IMR-90 (cell line): ENCODE measurements around the gene KLF11. TPM values are rescaled to one million over a fixed set of nuclear protein-coding genes. Genes with fewer than 3 reads are reported as not detected.

ENCODE experiments used
- ATAC-seq: fragments of 200-7000 bp; cut with Tn5 transposase; 2 replicates; pipeline ENCODE4 v1.9.1; 2020; ENCODE audit warnings: low read depth, mild to moderate bottlenecking, moderate library complexity
- BruUV-seq: library from RNA; stranded (reverse); fragments of 400-500 nt; replicated peaks from 2 replicates; lab custom pipeline; 2021; lab: Mats Ljungman, UMichigan
- CTCF ChIA-PET: fragments of 300-600 bp; formaldehyde crosslinking; extraction: SDS; loops from one replicate; lab custom pipeline; 2021; ENCODE audit warnings: antibody characterized with exemption; lab: Yijun Ruan, JAX
- POLR2A ChIA-PET: fragments of 300-600 bp; sonication (Branson Sonifier 250); formaldehyde crosslinking; loops from one replicate; lab custom pipeline; 2022; ENCODE audit warnings: antibody characterized with exemption; ENCODE audit not compliant: unreplicated experiment; lab: Charles Lee
- DNase-seq: peaks from one replicate; pipeline ENCODE4 v3.0.0; 2013
- H2AFZ ChIP-seq: replicated peaks from 2 replicates; pipeline ENCODE3; 2013; ENCODE audit warnings: low read length, mild to moderate bottlenecking; ENCODE audit not compliant: poor library complexity
- H2AK5ac ChIP-seq: 2 replicates; pipeline ENCODE4 v1.6.1; 2013; ENCODE audit warnings: low read depth, low read length, inconsistent platforms
- H2AK9ac ChIP-seq: replicated peaks from 2 replicates; pipeline ENCODE3; 2013; ENCODE audit warnings: mild to moderate bottlenecking, low read depth, low read length, moderate library complexity; ENCODE audit not compliant: poor library complexity
- H2BK120ac ChIP-seq: 2 replicates; pipeline ENCODE4 v1.6.1; 2013; ENCODE audit warnings: low read depth, low read length, inconsistent platforms
- H2BK15ac ChIP-seq: 3 replicates; pipeline ENCODE4 v1.6.1; 2013; ENCODE audit warnings: low read depth, low read length, inconsistent platforms
- H2BK20ac ChIP-seq: 2 replicates; pipeline ENCODE4 v1.6.1; 2013; ENCODE audit warnings: low read depth, mild to moderate bottlenecking, inconsistent platforms, low read length, moderate library complexity
- H2BK5ac ChIP-seq: 2 replicates; pipeline ENCODE4 v1.6.1; 2013; ENCODE audit warnings: mild to moderate bottlenecking, low read depth, low read length, inconsistent platforms; ENCODE audit not compliant: poor library complexity, severe bottlenecking
- H3K14ac ChIP-seq: replicated peaks from 2 replicates; pipeline ENCODE4 v1.6.1; 2013; ENCODE audit warnings: low read depth, low read length, inconsistent platforms
- H3K18ac ChIP-seq: 2 replicates; pipeline ENCODE4 v1.6.1; 2013; ENCODE audit warnings: low read depth, low read length, control low read depth
- H3K23ac ChIP-seq: 2 replicates; pipeline ENCODE4 v1.6.1; 2013; ENCODE audit warnings: low read depth, low read length, inconsistent platforms
- H3K27ac ChIP-seq: 2 replicates; pipeline ENCODE4 v1.5.1; 2013; ENCODE audit warnings: mild to moderate bottlenecking, control low read depth, low read length; ENCODE audit not compliant: insufficient read depth
- H3K27me3 ChIP-seq: 2 replicates; pipeline ENCODE4 v1.6.1; 2013; ENCODE audit warnings: low read length; ENCODE audit not compliant: control insufficient read depth, insufficient read depth
- H3K36me3 ChIP-seq: 2 replicates; pipeline ENCODE4 v1.6.1; 2013; ENCODE audit warnings: low read length, mixed read lengths; ENCODE audit not compliant: control insufficient read depth, insufficient read depth
- H3K4ac ChIP-seq: 2 replicates; pipeline ENCODE4 v1.6.1; 2013; ENCODE audit warnings: low read depth, low read length, inconsistent platforms
- H3K4me1 ChIP-seq: 2 replicates; pipeline ENCODE4 v1.6.1; 2013; ENCODE audit warnings: low read length, mixed read lengths; ENCODE audit not compliant: control insufficient read depth, insufficient read depth
- H3K4me2 ChIP-seq: 2 replicates; pipeline ENCODE4 v1.6.1; 2013; ENCODE audit warnings: low read depth, mild to moderate bottlenecking, control low read depth, low read length, moderate library complexity
- H3K4me3 ChIP-seq: 2 replicates; pipeline ENCODE4 v1.5.1; 2013; ENCODE audit warnings: low read depth, mild to moderate bottlenecking, control low read depth, low read length, moderate library complexity; ENCODE audit not compliant: insufficient read depth
- H3K56ac ChIP-seq: 2 replicates; pipeline ENCODE4 v1.6.1; 2013; ENCODE audit warnings: low read length, inconsistent platforms; ENCODE audit not compliant: insufficient read depth; ENCODE audit errors: extremely low read depth
- H3K79me1 ChIP-seq, 2 experiments: 2 replicates each; pipeline ENCODE4 v1.6.1; 2013; ENCODE audit warnings: low read length in 2 of 2, inconsistent platforms in 1 of 2, low read depth in 1 of 2
- H3K9ac ChIP-seq: 2 replicates; pipeline ENCODE4 v1.6.1; 2013; ENCODE audit warnings: low read depth, low read length, control low read depth
- H3K9me1 ChIP-seq: 2 replicates; pipeline ENCODE4 v1.6.1; 2013; ENCODE audit warnings: low read length, inconsistent platforms; ENCODE audit not compliant: insufficient read depth
- H3K9me3 ChIP-seq: 2 replicates; pipeline ENCODE4 v1.6.1; 2013; ENCODE audit warnings: low read length; ENCODE audit not compliant: control insufficient read depth, insufficient read depth
- H4K20me1 ChIP-seq: 2 replicates; pipeline ENCODE4 v1.6.1; 2013; ENCODE audit warnings: low read length, inconsistent platforms; ENCODE audit not compliant: insufficient read depth
- H4K5ac ChIP-seq: 2 replicates; pipeline ENCODE4 v1.6.1; 2013; ENCODE audit warnings: mild to moderate bottlenecking, low read depth, low read length, control low read depth
- H4K8ac ChIP-seq, 2 experiments: 2 replicates each; pipeline ENCODE4 v1.6.1; 2013; ENCODE audit warnings: low read depth in 2 of 2, low read length in 2 of 2, control low read depth in 1 of 2, inconsistent platforms in 1 of 2
- H4K91ac ChIP-seq: 2 replicates; pipeline ENCODE4 v1.6.1; 2013; ENCODE audit warnings: low read depth, low read length, inconsistent platforms; ENCODE audit not compliant: insufficient read depth
- BHLHE40 ChIP-seq: fragments of 150-350 bp; IDR thresholded peaks from 2 replicates; pipeline ENCODE4 v1.6.1; 2016; ENCODE audit warnings: mild to moderate bottlenecking, low read depth, low read length
- CEBPB ChIP-seq: IDR thresholded peaks from 2 replicates; pipeline ENCODE4 v1.6.1; 2012; ENCODE audit warnings: low read depth, low read length, improper control_type of control experiment
- CHD1 ChIP-seq: IDR thresholded peaks from 2 replicates; pipeline ENCODE4 v1.6.1; 2012; ENCODE audit warnings: low read depth, low read length, improper control_type of control experiment
- FOS ChIP-seq: fragments of 150-350 bp; IDR thresholded peaks from 2 replicates; pipeline ENCODE4 v1.6.1; 2016; ENCODE audit warnings: low read depth, low read length
- MAFK ChIP-seq: IDR thresholded peaks from 2 replicates; pipeline ENCODE4 v1.6.1; 2012; ENCODE audit warnings: low read depth, low read length, improper control_type of control experiment
- MAZ ChIP-seq: IDR thresholded peaks from 2 replicates; pipeline ENCODE4 v1.6.1; 2012; ENCODE audit warnings: low read depth, mild to moderate bottlenecking, low read length, improper control_type of control experiment, moderate library complexity, borderline replicate concordance
- MXI1 ChIP-seq: IDR thresholded peaks from 2 replicates; pipeline ENCODE4 v1.6.1; 2012; ENCODE audit warnings: low read depth, mild to moderate bottlenecking, low read length, moderate library complexity, borderline replicate concordance
- NFE2L2 ChIP-seq: fragments of 150-350 bp; IDR thresholded peaks from 2 replicates; pipeline ENCODE4 v1.6.1; 2016; ENCODE audit warnings: low read depth, mild to moderate bottlenecking, low read length
- POLR2A ChIP-seq: IDR thresholded peaks from 2 replicates; pipeline ENCODE4 v1.6.1; 2012; ENCODE audit warnings: mild to moderate bottlenecking, low read depth, low read length
- RAD21 ChIP-seq: IDR thresholded peaks from 2 replicates; pipeline ENCODE4 v1.6.1; 2012; ENCODE audit warnings: low read length, improper control_type of control experiment
- RCOR1 ChIP-seq: IDR thresholded peaks from 2 replicates; pipeline ENCODE4 v1.6.1; 2012; ENCODE audit warnings: mild to moderate bottlenecking, low read length, improper control_type of control experiment; ENCODE audit not compliant: insufficient replicate concordance
- RFX5 ChIP-seq: IDR thresholded peaks from 2 replicates; pipeline ENCODE4 v1.8.0; 2012; ENCODE audit warnings: low read depth, mild to moderate bottlenecking, low read length, moderate library complexity
- SMC3 ChIP-seq: fragments of 150-350 bp; IDR thresholded peaks from 2 replicates; pipeline ENCODE4 v1.6.1; 2016; ENCODE audit warnings: low read depth, mild to moderate bottlenecking, antibody characterized with exemption, low read length, moderate library complexity
- WGBS, 2 experiments: methylation state at CpG; one replicate each; pipeline versions ENCODE4 v1.1.5 to v1.1.7; 2013; ENCODE audit warnings: missing lambda C conversion rate in 2 of 2; ENCODE audit not compliant: insufficient read length in 1 of 2; ENCODE audit errors: extremely low coverage in 2 of 2; 5-methylcytosine and 5-hydroxymethylcytosine counted together
- dilution Hi-C: fragments of 300-500 bp; cut with HindIII; formaldehyde crosslinking; loops from one replicate; pipeline ENCODE4 v1.14.3; 2018; ENCODE audit warnings: low sequenced_read_pairs; ENCODE audit not compliant: unreplicated experiment
- in situ Hi-C: fragments of 300-500 bp; cut with MboI; formaldehyde crosslinking; loops from 3 replicates; pipeline ENCODE4 v1.14.3; 2019; ENCODE audit warnings: low sequenced_read_pairs, inconsistent platforms, mixed read lengths
- intact Hi-C: fragments of 100-400 bp; cut with micrococcal nuclease; formaldehyde crosslinking; loops from 2 replicates; pipeline ENCODE4 v1.10.0; 2022
- polyA plus RNA-seq, 3 experiments: library from polyadenylated mRNA; depleted of rRNA; stranded (reverse); fragments of >200 nt; gene quantifications; 2 replicates each; pipeline ENCODE4 v1.2.3, GENCODE V29; 2012; ENCODE audit warnings: low replicate concordance in 1 of 3
- total RNA-seq: library from RNA; depleted of rRNA; stranded (reverse); fragments of >200 nt; gene quantifications from 2 replicates; pipeline ENCODE4 v1.2.3, GENCODE V29; 2012
- TF ChIP-seq, protein P1 (sequence below): fragments of 150-350 bp; IDR thresholded peaks from 2 replicates; pipeline ENCODE4 v1.6.1; 2017; ENCODE audit warnings: mild to moderate bottlenecking, antibody characterized with exemption, low read length, low read depth
- TF ChIP-seq, protein P2 (sequence below): fragments of 150-350 bp; IDR thresholded peaks from 2 replicates; pipeline ENCODE4 v1.6.1; 2016; ENCODE audit warnings: low read depth, mild to moderate bottlenecking, low read length, moderate library complexity, borderline replicate concordance
- TF ChIP-seq, protein P3 (sequence below): conservative IDR thresholded peaks from 2 replicates; pipeline ENCODE4 v1.5.1; 2012; ENCODE audit warnings: mild to moderate bottlenecking, low read depth, low read length, improper control_type of control experiment

KLF11 gene
- total and polyA plus RNA-seq, 2 of the 4 experiments (the other 2 are of a cell fraction) = 2.0 to 2.4 TPM

DNA sequence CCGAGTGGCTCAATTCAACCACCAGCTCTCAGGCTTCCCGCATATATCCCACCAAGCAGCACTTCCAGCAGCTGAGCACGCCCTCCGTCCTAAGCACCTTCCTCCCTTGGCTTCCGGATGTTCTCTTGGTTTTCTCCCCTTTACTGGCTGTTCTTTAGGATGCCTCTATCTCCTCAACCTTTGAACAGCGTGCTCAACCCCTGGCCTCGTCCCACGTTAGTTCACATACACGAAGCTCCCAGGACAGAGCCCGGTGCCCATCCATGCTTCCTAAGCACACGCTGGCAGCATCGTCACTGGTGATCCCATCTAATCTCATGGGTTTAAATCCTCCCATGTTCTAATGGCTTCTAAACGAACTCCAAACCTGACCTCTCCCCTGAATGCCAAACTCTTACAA, 33.2 kb downstream of the KLF11 start:
- Histone ChIP-seq H3K9me1 (no peaks in the 10 kb centered on the region; the same call in 1 of the 2 replicates), H3K4me1 (0 out of 2 replicates have a peak, but pooled peaks cover 2% of the 10 kb centered on the region), H2AK9ac (no peak overlapping the region), H4K91ac (no peak overlapping the region), H3K56ac (no peak overlapping the region), H3K9ac (no peak overlapping the region), H4K20me1 (peaks cover 6% of the 10 kb centered on the region; the same call in 1 of the 2 replicates), H3K36me3 (no peaks in the 10 kb centered on the region), H3K79me1 (no peaks in the 10 kb centered on the region), H4K5ac (no peak overlapping the region), H3K4me3 (no peak overlapping the region), H3K9me3 (no peaks in the 10 kb centered on the region), H2AK5ac (no peak overlapping the region), H2BK5ac (no peak overlapping the region), H3K4me2 (no peak overlapping the region), H2AFZ (no peak overlapping the region), H2BK20ac (no peak overlapping the region), H3K18ac (no peak overlapping the region), H2BK120ac (no peak overlapping the region), H4K8ac (no peak overlapping the region), H3K4ac (no peak overlapping the region), H3K14ac (no peak overlapping the region), H3K27ac (no peak overlapping the region), H3K27me3 (peaks cover 53% of the 10 kb centered on the region), H3K23ac (no peak overlapping the region), H2BK15ac (no peak overlapping the region)
- BruUV-seq = no TSS peak
- TF ChIP-seq MAZ = no peak
- no peak for TF ChIP-seq RAD21
- no peak for TF ChIP-seq BHLHE40
- TF ChIP-seq, protein P1, sequence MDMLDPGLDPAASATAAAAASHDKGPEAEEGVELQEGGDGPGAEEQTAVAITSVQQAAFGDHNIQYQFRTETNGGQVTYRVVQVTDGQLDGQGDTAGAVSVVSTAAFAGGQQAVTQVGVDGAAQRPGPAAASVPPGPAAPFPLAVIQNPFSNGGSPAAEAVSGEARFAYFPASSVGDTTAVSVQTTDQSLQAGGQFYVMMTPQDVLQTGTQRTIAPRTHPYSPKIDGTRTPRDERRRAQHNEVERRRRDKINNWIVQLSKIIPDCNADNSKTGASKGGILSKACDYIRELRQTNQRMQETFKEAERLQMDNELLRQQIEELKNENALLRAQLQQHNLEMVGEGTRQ = no peak
- TF ChIP-seq CHD1 = no peak
- no peak for TF ChIP-seq POLR2A
- no peak for TF ChIP-seq CEBPB
- TF ChIP-seq RCOR1 = no peak
- TF ChIP-seq, protein P2, sequence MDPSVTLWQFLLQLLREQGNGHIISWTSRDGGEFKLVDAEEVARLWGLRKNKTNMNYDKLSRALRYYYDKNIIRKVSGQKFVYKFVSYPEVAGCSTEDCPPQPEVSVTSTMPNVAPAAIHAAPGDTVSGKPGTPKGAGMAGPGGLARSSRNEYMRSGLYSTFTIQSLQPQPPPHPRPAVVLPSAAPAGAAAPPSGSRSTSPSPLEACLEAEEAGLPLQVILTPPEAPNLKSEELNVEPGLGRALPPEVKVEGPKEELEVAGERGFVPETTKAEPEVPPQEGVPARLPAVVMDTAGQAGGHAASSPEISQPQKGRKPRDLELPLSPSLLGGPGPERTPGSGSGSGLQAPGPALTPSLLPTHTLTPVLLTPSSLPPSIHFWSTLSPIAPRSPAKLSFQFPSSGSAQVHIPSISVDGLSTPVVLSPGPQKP = no peak
- no peak for TF ChIP-seq MXI1
- TF ChIP-seq RFX5 = no peak
- no peak for TF ChIP-seq MAFK
- TF ChIP-seq SMC3 = no peak
- no peak for TF ChIP-seq FOS
- TF ChIP-seq NFE2L2 = no peak
- TF ChIP-seq, protein P3, sequence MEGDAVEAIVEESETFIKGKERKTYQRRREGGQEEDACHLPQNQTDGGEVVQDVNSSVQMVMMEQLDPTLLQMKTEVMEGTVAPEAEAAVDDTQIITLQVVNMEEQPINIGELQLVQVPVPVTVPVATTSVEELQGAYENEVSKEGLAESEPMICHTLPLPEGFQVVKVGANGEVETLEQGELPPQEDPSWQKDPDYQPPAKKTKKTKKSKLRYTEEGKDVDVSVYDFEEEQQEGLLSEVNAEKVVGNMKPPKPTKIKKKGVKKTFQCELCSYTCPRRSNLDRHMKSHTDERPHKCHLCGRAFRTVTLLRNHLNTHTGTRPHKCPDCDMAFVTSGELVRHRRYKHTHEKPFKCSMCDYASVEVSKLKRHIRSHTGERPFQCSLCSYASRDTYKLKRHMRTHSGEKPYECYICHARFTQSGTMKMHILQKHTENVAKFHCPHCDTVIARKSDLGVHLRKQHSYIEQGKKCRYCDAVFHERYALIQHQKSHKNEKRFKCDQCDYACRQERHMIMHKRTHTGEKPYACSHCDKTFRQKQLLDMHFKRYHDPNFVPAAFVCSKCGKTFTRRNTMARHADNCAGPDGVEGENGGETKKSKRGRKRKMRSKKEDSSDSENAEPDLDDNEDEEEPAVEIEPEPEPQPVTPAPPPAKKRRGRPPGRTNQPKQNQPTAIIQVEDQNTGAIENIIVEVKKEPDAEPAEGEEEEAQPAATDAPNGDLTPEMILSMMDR = no peak
- ATAC-seq (no peak), DNase-seq (no peak)
- in situ Hi-C loops = loop anchor here (5.0 to 10.0 kb wide), 2 partner anchors 356 to 588 kb away; no protein-coding TSS in a partner anchor
- intact Hi-C loops = loop anchor here (10.0 kb wide), 1 partner anchor 328 kb away; no protein-coding TSS in a partner anchor
- ChIA-PET CTCF (interaction anchor here (1.5 kb wide), 1 partner anchor 21 kb away, joined by 5 read pairs; no protein-coding TSS in a partner anchor), POLR2A (no interaction called here)
- 77% methylated on average over 11 of the region's 13 CpGs; no CpG with 5 or more reads in 1 of the 2 experiments for WGBS, 2 experiments
- dilution Hi-C loops = no loop called here
